AG04450 (cell line): ENCODE measurements around the gene GNL3. TPM values are rescaled to one million over a fixed set of nuclear protein-coding genes. Genes with fewer than 3 reads are reported as not detected.
"Not testable (repeated sequence)": the region's sequence is repeated elsewhere in the genome, so short reads cannot be mapped to it uniquely, and the experiment has no call there.

ENCODE experiments used
- CTCF ChIA-PET: fragments of 300-600, 350-600 bp; formaldehyde crosslinking; extraction: SDS; loops from one replicate; lab custom pipeline; 2022; ENCODE audit warnings: antibody characterized with exemption, inconsistent platforms; lab: Charles Lee
- POLR2A ChIA-PET: fragments of 350-600 bp; formaldehyde crosslinking; extraction: SDS; loops from one replicate; lab custom pipeline; 2021; ENCODE audit warnings: antibody characterized with exemption, inconsistent platforms; lab: Yijun Ruan, JAX
- DNase-seq: peaks from one replicate; pipeline ENCODE4 v3.0.0-alpha.2; 2011; ENCODE audit warnings: low read depth, low spot score
- H3K27ac ChIP-seq: one replicate; pipeline ENCODE4 v1.5.1; 2012; ENCODE audit warnings: low read depth, low read length, control low read depth
- H3K27me3 ChIP-seq: one replicate; pipeline ENCODE4 v1.6.0; 2012; ENCODE audit warnings: low read length; ENCODE audit not compliant: control insufficient read depth, insufficient read depth
- H3K4me3 ChIP-seq: 2 replicates; pipeline ENCODE4 v1.5.1; 2011; ENCODE audit warnings: mild to moderate bottlenecking, low read depth, low read length, control low read depth
- H3K9me3 ChIP-seq: 2 replicates; pipeline ENCODE4 v1.5.1; 2012; ENCODE audit warnings: low read length; ENCODE audit not compliant: control insufficient read depth, insufficient read depth
- polyA plus RNA-seq: library from polyadenylated mRNA; depleted of rRNA; stranded (reverse); fragments of >200 nt; gene quantifications from 2 replicates; pipeline ENCODE4 v1.2.3, GENCODE V29; 2011
- TF ChIP-seq, protein P1 (sequence below): IDR thresholded peaks from 2 replicates; pipeline ENCODE4 v1.5.1; 2011; ENCODE audit warnings: low read depth, low read length, control low read depth, inconsistent platforms

GNL3 gene
- polyA plus RNA-seq, 1 experiment: 81.7 TPM

DNA sequence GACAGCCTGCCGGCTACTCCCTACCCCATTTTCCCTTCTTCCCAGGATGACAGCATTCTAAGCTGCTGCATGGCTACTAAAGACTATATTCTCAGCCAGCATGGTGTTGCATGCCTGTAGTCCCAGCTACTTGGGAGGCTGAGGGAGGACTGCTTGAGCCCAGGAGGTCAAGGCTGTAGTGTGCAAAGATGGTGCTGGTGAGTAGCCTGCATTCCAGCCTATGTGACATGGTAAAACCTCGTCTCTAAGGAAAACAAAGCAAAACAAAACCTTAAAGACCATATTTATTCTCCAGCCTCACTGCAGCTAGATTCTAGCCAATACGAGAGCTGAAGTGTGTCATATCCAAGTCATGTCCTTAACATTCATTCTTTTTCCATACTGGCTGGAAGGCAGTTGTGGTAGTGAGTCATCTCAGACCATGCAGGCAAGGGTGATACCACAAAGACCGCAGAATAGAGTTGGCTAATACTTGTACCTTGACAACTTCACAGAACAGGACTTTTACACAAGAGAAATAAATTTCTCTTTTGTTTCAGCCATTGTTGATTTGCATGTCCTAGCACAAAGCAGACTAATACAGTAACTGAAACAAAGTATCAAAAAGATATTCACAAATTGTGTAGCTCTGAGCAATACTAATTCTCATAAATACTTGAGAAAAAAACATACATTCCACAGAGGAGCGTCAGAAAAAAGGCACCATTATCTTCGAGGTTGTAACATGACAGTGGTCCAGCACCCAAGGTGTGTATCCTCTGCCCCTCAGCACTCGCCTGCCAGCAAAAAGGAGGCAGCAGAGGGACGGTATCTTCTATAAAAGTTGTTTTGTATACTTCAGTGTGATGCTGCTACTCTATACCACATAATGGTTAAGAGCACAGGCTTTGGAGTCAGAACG, 15.0 kb upstream of the GNL3 start:
- TF ChIP-seq, protein P1, sequence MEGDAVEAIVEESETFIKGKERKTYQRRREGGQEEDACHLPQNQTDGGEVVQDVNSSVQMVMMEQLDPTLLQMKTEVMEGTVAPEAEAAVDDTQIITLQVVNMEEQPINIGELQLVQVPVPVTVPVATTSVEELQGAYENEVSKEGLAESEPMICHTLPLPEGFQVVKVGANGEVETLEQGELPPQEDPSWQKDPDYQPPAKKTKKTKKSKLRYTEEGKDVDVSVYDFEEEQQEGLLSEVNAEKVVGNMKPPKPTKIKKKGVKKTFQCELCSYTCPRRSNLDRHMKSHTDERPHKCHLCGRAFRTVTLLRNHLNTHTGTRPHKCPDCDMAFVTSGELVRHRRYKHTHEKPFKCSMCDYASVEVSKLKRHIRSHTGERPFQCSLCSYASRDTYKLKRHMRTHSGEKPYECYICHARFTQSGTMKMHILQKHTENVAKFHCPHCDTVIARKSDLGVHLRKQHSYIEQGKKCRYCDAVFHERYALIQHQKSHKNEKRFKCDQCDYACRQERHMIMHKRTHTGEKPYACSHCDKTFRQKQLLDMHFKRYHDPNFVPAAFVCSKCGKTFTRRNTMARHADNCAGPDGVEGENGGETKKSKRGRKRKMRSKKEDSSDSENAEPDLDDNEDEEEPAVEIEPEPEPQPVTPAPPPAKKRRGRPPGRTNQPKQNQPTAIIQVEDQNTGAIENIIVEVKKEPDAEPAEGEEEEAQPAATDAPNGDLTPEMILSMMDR: no peak
- H3K27ac ChIP-seq: peak overlapping the region; percentile 91
- POLR2A ChIA-PET: interaction anchor here (0.7 to 1.6 kb wide), 7 partner anchors 8 to 56 kb away, joined by 3 to 7 read pairs (median 4); partner anchors contain the start of genes GLT8D1 and SPCS1
- peak; percentile 99 for DNase-seq
- no peaks in the 10 kb centered on the region for H3K9me3 ChIP-seq
- no peaks in the 10 kb centered on the region for H3K27me3 ChIP-seq
- H3K4me3 ChIP-seq: peak overlapping the region; percentile 23; the same call in 1 of the 2 replicates
- CTCF ChIA-PET: no interaction called here

DNA sequence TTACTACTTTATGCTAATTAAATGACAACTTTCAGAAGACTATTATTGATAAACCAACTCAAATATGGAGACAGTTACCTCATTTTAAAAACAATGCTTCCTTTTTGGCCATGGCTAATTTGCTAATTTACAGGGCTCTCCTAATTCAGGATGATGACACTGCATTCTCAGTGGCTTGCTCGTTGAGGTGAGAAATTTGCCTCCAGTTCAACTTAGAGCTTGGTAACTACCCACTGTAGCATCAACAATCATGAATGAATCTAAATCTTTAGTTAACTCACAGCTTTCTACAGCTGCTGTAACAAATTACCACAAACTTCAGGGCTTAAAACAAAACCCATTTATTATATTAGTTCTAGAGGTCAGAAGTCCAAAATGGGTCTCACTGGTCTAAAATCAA, 14.2 kb upstream of the GNL3 start:
- POLR2A ChIA-PET: interaction anchor here (1.3 to 1.6 kb wide), 2 partner anchors 11 to 19 kb away, joined by 4 to 7 read pairs; no protein-coding TSS in a partner anchor
- H3K9me3 ChIP-seq: no peaks in the 10 kb centered on the region
- H3K27ac ChIP-seq: no peak overlapping the region
- no peaks in the 10 kb centered on the region for H3K27me3 ChIP-seq
- DNase-seq: no peak
- CTCF ChIA-PET: no interaction called here
- no peak overlapping the region for H3K4me3 ChIP-seq
- TF ChIP-seq, protein P1: no peak

DNA sequence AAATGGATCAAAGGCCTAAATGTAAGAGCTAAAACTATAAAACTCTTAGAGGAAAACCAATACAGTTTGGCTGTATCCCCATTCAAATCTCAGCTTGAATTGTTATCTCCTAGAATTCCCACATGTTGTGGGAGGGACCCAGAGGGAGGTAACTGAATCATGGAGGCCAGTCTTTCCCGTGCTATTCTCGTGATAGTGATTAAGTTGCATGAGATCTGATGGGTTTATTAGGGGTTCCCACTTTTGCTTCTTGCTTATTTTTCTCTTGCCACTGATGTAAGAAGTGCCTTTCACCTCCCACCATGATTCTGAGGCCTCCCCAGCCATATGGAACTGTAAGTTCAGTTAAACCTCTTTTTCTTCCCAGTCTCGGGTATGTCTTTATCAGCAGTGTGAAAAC, 9.6 kb upstream of the GNL3 start:
- H3K4me3 ChIP-seq, CTCF ChIA-PET, POLR2A ChIA-PET, H3K9me3 ChIP-seq, H3K27ac ChIP-seq, H3K27me3 ChIP-seq, DNase-seq: not testable (repeated sequence)

DNA sequence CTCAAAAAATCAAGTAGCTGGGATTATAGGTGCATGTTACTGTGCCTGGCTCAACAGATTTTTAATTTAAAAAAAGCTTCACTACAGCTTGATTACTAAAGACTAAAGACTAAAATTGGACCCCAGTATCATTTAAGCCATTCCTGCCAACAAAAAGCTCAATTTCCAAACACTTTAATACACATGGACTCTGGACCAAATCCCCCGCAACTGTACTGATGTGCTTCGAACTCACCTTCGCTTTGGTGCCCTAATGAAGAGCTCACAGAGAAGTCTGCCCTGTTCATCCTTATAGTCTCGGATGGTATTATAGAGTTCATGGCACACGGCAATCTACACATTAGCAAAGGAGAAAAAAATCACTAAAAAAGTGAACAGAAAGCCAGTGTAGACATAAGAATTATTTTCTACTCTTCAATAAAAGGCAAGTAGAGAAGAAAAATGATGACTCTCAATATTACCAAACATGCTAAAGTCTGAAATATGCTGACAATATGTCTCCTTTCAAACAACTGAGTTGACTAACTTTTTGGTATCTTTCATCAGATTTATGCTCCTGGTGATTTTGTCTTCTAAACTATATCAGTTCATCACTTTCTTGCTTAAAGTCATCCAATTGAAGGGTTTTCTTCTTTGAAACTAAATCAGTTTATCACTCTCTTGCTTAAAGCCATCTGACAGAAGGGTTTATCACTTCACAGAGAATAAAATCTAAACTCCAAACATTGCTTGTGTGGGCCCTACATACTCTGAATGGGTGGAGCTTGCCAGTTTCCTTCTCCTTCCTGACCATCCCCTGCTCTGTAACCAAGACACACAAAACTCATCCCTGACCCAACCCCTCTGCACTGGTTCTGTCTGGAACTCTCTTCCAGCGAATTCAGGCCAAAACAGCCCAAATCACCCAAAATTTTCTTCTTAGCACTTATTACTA, 7.3 kb upstream of the GNL3 start:
- TF ChIP-seq, protein P1: no peak
- CTCF ChIA-PET: interaction anchor here (0.8 kb wide), 1 partner anchor 9 kb away, joined by 3 read pairs; no protein-coding TSS in a partner anchor
- Histone ChIP-seq H3K9me3 (no peaks in the 10 kb centered on the region), H3K4me3 (no peak overlapping the region), H3K27me3 (no peaks in the 10 kb centered on the region), H3K27ac (no peak overlapping the region)
- POLR2A ChIA-PET: interaction anchor here (0.6 to 1.7 kb wide), 2 partner anchors 8 to 27 kb away, joined by 4 read pairs; partner anchors contain the start of gene GLT8D1
- no peak for DNase-seq

DNA sequence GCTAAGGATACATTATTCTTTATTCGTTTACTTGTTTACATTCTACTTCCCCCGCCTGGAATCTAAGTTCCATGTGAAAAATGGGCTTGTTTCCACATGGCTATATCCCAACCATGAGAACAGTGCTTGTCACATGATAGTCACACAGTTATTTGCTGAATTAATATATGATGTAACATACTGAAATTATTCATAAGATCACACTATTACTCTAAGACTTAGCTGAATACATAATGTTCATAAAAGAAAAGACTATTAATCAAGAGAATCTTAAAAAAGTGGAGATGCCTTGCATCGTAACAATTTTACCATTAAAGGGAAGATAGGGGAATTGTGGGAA, 6.7 kb upstream of the GNL3 start:
- H3K27ac ChIP-seq: no peak overlapping the region
- no peaks in the 10 kb centered on the region for H3K27me3 ChIP-seq
- TF ChIP-seq, protein P1: no peak
- no peak for DNase-seq
- no peak overlapping the region for H3K4me3 ChIP-seq
- H3K9me3 ChIP-seq: no peaks in the 10 kb centered on the region
- ChIA-PET CTCF (interaction anchor here (0.8 kb wide), 1 partner anchor 10 kb away, joined by 3 read pairs; no protein-coding TSS in a partner anchor), POLR2A (interaction anchor here (0.6 to 1.7 kb wide), 2 partner anchors 8 to 26 kb away, joined by 4 read pairs; partner anchors contain the start of gene GLT8D1)
